GM12878 (cell line): ENCODE results near the gene CAB39. TPM values are rescaled to one million over a fixed set of nuclear protein-coding genes. Genes with fewer than 3 reads are reported as not detected.

Source experiments
- ATAC-seq: fragments of 200-7000 bp; cut with Tn5 transposase; 3 replicates; pipeline ENCODE4 v1.9.1; 2020; ENCODE audit warnings: mild to moderate bottlenecking, moderate library complexity
- BruUV-seq: library from RNA; stranded (reverse); fragments of 400-500 nt; replicated peaks from 2 replicates; lab custom pipeline; 2021; lab: Mats Ljungman, UMichigan
- CTCF ChIA-PET: fragments of 300-600 bp; sonication (Branson Sonifier 250); formaldehyde crosslinking; extraction: SDS; loops from one replicate; lab custom pipeline; 2021; ENCODE audit warnings: inconsistent platforms; lab: Yijun Ruan, JAX
- POLR2A ChIA-PET: fragments of 350-600 bp; formaldehyde crosslinking; extraction: SDS; loops from one replicate; lab custom pipeline; 2021; ENCODE audit warnings: inconsistent platforms; lab: Charles Lee
- RAD21 ChIA-PET: fragments of 300-600 bp; sonication (Branson Sonifier 250); formaldehyde crosslinking; loops from one replicate; lab custom pipeline; 2023; ENCODE audit warnings: antibody characterized with exemption; ENCODE audit not compliant: unreplicated experiment; lab: Charles Lee
- SMC1A ChIA-PET: fragments of 300-600 bp; sonication (Branson Sonifier 250); formaldehyde crosslinking; loops from one replicate; lab custom pipeline; 2023; ENCODE audit not compliant: unreplicated experiment, uncharacterized antibody; lab: Charles Lee
- DNase-seq: peaks from one replicate; pipeline ENCODE4 v3.0.0-alpha.2; 2011; ENCODE audit warnings: low read depth, low spot score
- FAIRE-seq: peaks from 3 replicates; lab custom pipeline; 2011; peaks lifted over from hg19 to GRCh38; lab: Jason Lieb, UNC
- H2AFZ ChIP-seq: 2 replicates; pipeline ENCODE4 v1.6.0; 2011; ENCODE audit warnings: low read depth, low read length, control low read depth; ENCODE audit not compliant: control insufficient read depth
- H3K27ac ChIP-seq: 2 replicates; pipeline ENCODE4 v1.5.1; 2011; ENCODE audit warnings: control low read depth; ENCODE audit not compliant: control insufficient read depth, insufficient read depth
- H3K27me3 ChIP-seq, 2 experiments: replicated peaks in 1 of 2; 2 replicates each; pipeline versions ENCODE4 v1.6.0 to v1.6.1; 2011; ENCODE audit warnings: low read length in 1 of 2; ENCODE audit not compliant: control insufficient read depth in 2 of 2, insufficient read depth in 2 of 2
- H3K36me3 ChIP-seq, 2 experiments: 2 replicates each; pipeline ENCODE4 v1.5.1; 2011; ENCODE audit warnings: low read length in 1 of 2; ENCODE audit not compliant: control insufficient read depth in 2 of 2, insufficient read depth in 2 of 2
- H3K4me1 ChIP-seq: 2 replicates; pipeline ENCODE4 v1.6.1; 2011; ENCODE audit warnings: mild to moderate bottlenecking, low read length, moderate library complexity, mixed read lengths; ENCODE audit not compliant: control insufficient read depth, insufficient read depth
- H3K4me2 ChIP-seq: 2 replicates; pipeline ENCODE4 v1.6.0; 2011; ENCODE audit warnings: control low read depth; ENCODE audit not compliant: control insufficient read depth, insufficient read depth
- H3K4me3 ChIP-seq: fragments of 200-600 bp; sonication (generic); 2 replicates; pipeline ENCODE4 v1.5.1; 2016
- H3K79me2 ChIP-seq: 2 replicates; pipeline ENCODE4 v1.6.0; 2011; ENCODE audit warnings: low read length; ENCODE audit not compliant: control insufficient read depth, insufficient read depth
- H3K9ac ChIP-seq: 2 replicates; pipeline ENCODE4 v1.8.0; 2011; ENCODE audit warnings: low read length, control low read depth, mixed read lengths; ENCODE audit not compliant: control insufficient read depth, insufficient read depth
- H3K9me3 ChIP-seq: replicated peaks from 3 replicates; pipeline ENCODE4 v1.5.1; 2011; ENCODE audit warnings: mild to moderate bottlenecking, low read length; ENCODE audit not compliant: control insufficient read depth, insufficient read depth
- H4K20me1 ChIP-seq: 2 replicates; pipeline ENCODE4 v1.6.0; 2011; ENCODE audit not compliant: control insufficient read depth, insufficient read depth
- HSF1 ChIP-seq: fragments of 150-350 bp; IDR thresholded peaks from 2 replicates; pipeline ENCODE4 v1.6.1; 2014; ENCODE audit warnings: mild to moderate bottlenecking, low read depth, low read length
- LARP7 ChIP-seq: fragments of 450-650 bp; IDR thresholded peaks from 2 replicates; pipeline ENCODE4 v1.6.1; 2017; ENCODE audit warnings: mild to moderate bottlenecking
- MXI1 ChIP-seq: fragments of 150-350 bp; IDR thresholded peaks from 2 replicates; pipeline ENCODE4 v1.6.1; 2011; ENCODE audit warnings: low read depth, mild to moderate bottlenecking, inconsistent platforms, low read length, improper control_type of control experiment
- PAX8 ChIP-seq: fragments of 450-650 bp; IDR thresholded peaks from 2 replicates; pipeline ENCODE4 v1.6.1; 2017; ENCODE audit warnings: mild to moderate bottlenecking, moderate library complexity
- POLR2AphosphoS5 ChIP-seq: IDR thresholded peaks from 2 replicates; pipeline ENCODE4 v1.6.1; 2011; ENCODE audit warnings: mild to moderate bottlenecking, low read length, inconsistent platforms
- SMC3 ChIP-seq: IDR thresholded peaks from 2 replicates; pipeline ENCODE4 v1.6.1; 2011; ENCODE audit warnings: low read length, improper control_type of control experiment, borderline replicate concordance
- WGBS: methylation state at CpG from one replicate; pipeline ENCODE4 v1.1.6; 2016; ENCODE audit warnings: low lambda C conversion rate; ENCODE audit not compliant: insufficient replicate concordance, insufficient coverage; ENCODE audit errors: missing lambda C conversion rate; 5-methylcytosine and 5-hydroxymethylcytosine counted together
- in situ Hi-C: fragments of 300-500 bp; cut with MboI; formaldehyde crosslinking; loops from 9 replicates; pipeline ENCODE4 v1.14.3; 2018; ENCODE audit warnings: mixed read lengths
- intact Hi-C: fragments of 100-400 bp; cut with micrococcal nuclease; formaldehyde crosslinking; loops from one replicate; pipeline ENCODE4 v1.14.2; 2022; ENCODE audit not compliant: unreplicated experiment
- polyA plus RNA-seq, 11 experiments: library from polyadenylated mRNA; depleted of rRNA in 4 of 11; unstranded in 6 of 11; stranded (reverse) in 5 of 11; fragments of >200 nt; fragmentation: Nextera tagmentation in 4 of 11; fragmentation: Illumina TruSeq in 1 of 11; extraction: Ambion mirVana in 4 of 11; extraction: Trizol in 1 of 11; gene quantifications; 1 replicate in 1 of 11; 2 replicates in 10 of 11; pipeline versions ENCODE4 v1.2.1 to v1.2.3, GENCODE V29; 2011 to 2016; ENCODE audit warnings: inconsistent platforms in 2 of 11, missing spikeins in 2 of 11, low read depth in 1 of 11
- total RNA-seq, 4 experiments: library from RNA; depleted of rRNA in 3 of 4; stranded (reverse); fragments of >200 nt in 3 of 4; fragmentation: Illumina TruSeq in 1 of 4; extraction: Trizol in 1 of 4; gene quantifications; 2 replicates each; pipeline versions ENCODE4 v1.2.1 to v1.2.3, GENCODE V29; 2013 to 2021
- TF ChIP-seq, protein P1 (sequence below): fragments of 450-650 bp; IDR thresholded peaks from 2 replicates; pipeline ENCODE4 v1.6.1; 2017; ENCODE audit warnings: borderline replicate concordance
- TF ChIP-seq, protein P2 (sequence below): fragments of 450-650 bp; IDR thresholded peaks from 2 replicates; pipeline ENCODE4 v1.6.1; 2017; ENCODE audit warnings: mild to moderate bottlenecking, low read depth, inconsistent platforms; ENCODE audit not compliant: poor library complexity, severe bottlenecking

The CAB39 gene
- total and polyA plus RNA-seq, 10 of the 15 experiments (the other 5 are each of a cell fraction or from before 2014, with no cell fraction given), result 13.3 to 129 (median 62.9) TPM

DNA sequence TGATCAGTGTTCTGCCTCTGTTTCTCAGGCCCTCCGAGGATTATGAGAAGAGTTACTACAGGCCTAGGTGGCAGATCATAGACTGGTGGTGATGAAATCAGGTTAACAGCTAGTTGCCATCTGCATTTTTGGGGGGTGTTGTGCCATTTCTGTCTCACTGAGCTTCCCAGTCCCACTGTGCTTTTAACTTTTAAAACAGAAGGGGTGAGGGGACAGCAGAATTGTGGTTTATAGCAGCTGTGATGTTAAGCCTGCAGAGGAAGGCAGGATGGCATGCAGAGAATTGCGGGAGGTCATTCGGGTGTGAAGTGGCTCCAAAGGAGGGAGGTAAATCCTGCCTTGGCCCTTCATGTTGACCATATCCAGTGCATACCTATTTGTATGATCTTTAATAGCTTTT, 5.0 kb downstream of the CAB39 start (continued):
- TF ChIP-seq HSF1 (no peak), POLR2AphosphoS5 (0 out of 2 replicates have a peak, but pooled peaks have one; percentile 52)

DNA sequence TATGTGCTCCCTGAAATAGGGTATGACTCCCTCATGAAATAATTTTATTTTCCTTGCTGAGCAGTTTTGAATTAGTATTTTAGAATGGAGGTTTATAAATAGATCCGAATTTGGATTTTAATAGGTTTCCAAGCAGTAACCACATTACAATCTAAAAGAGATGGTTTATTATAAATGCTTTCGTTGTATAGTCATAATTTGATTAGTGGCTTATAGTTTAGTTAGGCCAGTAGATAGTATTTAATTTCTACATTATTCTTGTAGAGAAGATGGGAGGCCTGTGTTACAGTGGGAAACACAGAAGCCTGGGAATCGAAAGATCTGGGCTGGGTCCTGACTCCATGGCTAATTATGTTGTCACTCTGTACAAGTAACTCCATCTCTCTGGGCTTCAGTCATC, 6.7 kb downstream of the CAB39 start:
- Histone ChIP-seq H4K20me1 (peaks cover 3% of the 10 kb centered on the region; the same call in 1 of the 2 replicates), H3K79me2 (peaks cover 96% of the 10 kb centered on the region), H2AFZ (no peak overlapping the region), H3K4me1 (peaks cover 40% of the 10 kb centered on the region)
- ATAC-seq, result no peak
- POLR2A ChIA-PET, result interaction anchor here (0.5 to 1.3 kb wide), 2 partner anchors 14 to 104 kb away, joined by 3 read pairs; no protein-coding TSS in a partner anchor
- in situ Hi-C loops, result no loop called here
- TF ChIP-seq MXI1 (no peak), PAX8 (no peak), LARP7 (no peak), SMC3 (no peak)
- TF ChIP-seq, protein P1, sequence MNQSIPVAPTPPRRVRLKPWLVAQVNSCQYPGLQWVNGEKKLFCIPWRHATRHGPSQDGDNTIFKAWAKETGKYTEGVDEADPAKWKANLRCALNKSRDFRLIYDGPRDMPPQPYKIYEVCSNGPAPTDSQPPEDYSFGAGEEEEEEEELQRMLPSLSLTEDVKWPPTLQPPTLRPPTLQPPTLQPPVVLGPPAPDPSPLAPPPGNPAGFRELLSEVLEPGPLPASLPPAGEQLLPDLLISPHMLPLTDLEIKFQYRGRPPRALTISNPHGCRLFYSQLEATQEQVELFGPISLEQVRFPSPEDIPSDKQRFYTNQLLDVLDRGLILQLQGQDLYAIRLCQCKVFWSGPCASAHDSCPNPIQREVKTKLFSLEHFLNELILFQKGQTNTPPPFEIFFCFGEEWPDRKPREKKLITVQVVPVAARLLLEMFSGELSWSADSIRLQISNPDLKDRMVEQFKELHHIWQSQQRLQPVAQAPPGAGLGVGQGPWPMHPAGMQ, result no peak
- TF ChIP-seq, protein P2, sequence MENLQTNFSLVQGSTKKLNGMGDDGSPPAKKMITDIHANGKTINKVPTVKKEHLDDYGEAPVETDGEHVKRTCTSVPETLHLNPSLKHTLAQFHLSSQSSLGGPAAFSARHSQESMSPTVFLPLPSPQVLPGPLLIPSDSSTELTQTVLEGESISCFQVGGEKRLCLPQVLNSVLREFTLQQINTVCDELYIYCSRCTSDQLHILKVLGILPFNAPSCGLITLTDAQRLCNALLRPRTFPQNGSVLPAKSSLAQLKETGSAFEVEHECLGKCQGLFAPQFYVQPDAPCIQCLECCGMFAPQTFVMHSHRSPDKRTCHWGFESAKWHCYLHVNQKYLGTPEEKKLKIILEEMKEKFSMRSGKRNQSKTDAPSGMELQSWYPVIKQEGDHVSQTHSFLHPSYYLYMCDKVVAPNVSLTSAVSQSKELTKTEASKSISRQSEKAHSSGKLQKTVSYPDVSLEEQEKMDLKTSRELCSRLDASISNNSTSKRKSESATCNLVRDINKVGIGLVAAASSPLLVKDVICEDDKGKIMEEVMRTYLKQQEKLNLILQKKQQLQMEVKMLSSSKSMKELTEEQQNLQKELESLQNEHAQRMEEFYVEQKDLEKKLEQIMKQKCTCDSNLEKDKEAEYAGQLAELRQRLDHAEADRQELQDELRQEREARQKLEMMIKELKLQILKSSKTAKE, result no peak
- TF ChIP-seq, all 136 proteins: peak for 0
- FAIRE-seq (no peak), DNase-seq (no peak)
- intact Hi-C loops, result loop anchor here (10.0 kb wide), 2 partner anchors 305 to 495 kb away; partner anchors contain the start of genes SP100 and SP140
- H3K4me2 ChIP-seq, result peak overlapping the region; percentile 3; the same call in 1 of the 2 replicates
- peaks cover 5% of the 10 kb centered on the region; the same call in 2 of the 3 replicates for H3K9me3 ChIP-seq
- no peak overlapping the region for H3K27ac ChIP-seq
- RAD21 ChIA-PET, result interaction anchor here (1.2 to 3.5 kb wide), 3 partner anchors 25 to 57 kb away, joined by 3 to 12 read pairs (median 5); no protein-coding TSS in a partner anchor
- no TSS peak for BruUV-seq
- WGBS, result 66% methylated on average over 3 of the region's 3 CpGs
- H3K4me3 ChIP-seq, result no peak overlapping the region
- SMC1A ChIA-PET, result no interaction called here
- H3K27me3 ChIP-seq, result no peaks in the 10 kb centered on the region
- no peak overlapping the region for H3K9ac ChIP-seq
- peaks cover 8 to 25% of the 10 kb centered on the region in 2 experiments for H3K36me3 ChIP-seq
- CTCF ChIA-PET, result interaction anchor here (1.0 kb wide), 1 partner anchor 79 kb away, joined by 3 read pairs; no protein-coding TSS in a partner anchor
